Uterus (tissue), 4 donors: ENCODE measurements around the gene MIDN. TPM values are rescaled to one million over a fixed set of nuclear protein-coding genes. Genes with fewer than 3 reads are reported as not detected.

Experiments
- DNase-seq, 2 donors: peaks; one replicate each; pipeline ENCODE4 v3.0.0-alpha.2; 2019 to 2020
- H3K27ac ChIP-seq, 2 donors: fragments of 200-600 bp; sonication (generic); 1 replicate in 1 of 2; 2 replicates in 1 of 2; pipeline ENCODE4 v1.5.1; 2016 to 2018
- H3K27me3 ChIP-seq, 2 donors: fragments of 200-600 bp; sonication (generic); one replicate each; pipeline ENCODE4 v1.5.1; 2018 to 2019; ENCODE audit warnings: control low read depth in 1 of 2
- H3K36me3 ChIP-seq, 2 donors: fragments of 200-600 bp; sonication (generic); one replicate each; pipeline ENCODE4 v1.5.1; 2019; ENCODE audit warnings: control low read depth in 1 of 2
- H3K4me1 ChIP-seq, 2 donors: fragments of 200-600 bp; sonication (generic); one replicate each; pipeline ENCODE4 v1.5.1; 2018 to 2019; ENCODE audit warnings: control low read depth in 1 of 2
- H3K4me3 ChIP-seq, 2 donors: fragments of 200-600 bp; sonication (generic); 1 replicate in 1 of 2; 2 replicates in 1 of 2; pipeline ENCODE4 v1.5.1; 2018 to 2019; ENCODE audit warnings: mild to moderate bottlenecking in 1 of 2
- H3K9me3 ChIP-seq, 2 donors: fragments of 200-600 bp; sonication (generic); one replicate each; pipeline ENCODE4 v1.5.1; 2019; ENCODE audit warnings: control low read depth in 1 of 2
- CTCF ChIP-seq, 4 experiments: fragments of 200-600 bp in 2 of 4; fragments of 450-650 bp in 2 of 4; sonication (generic) in 2 of 4; IDR thresholded peaks; one replicate each; pipeline ENCODE4 v1.5.1; 2016 to 2019; ENCODE audit warnings: antibody characterized with exemption in 4 of 4, mild to moderate bottlenecking in 2 of 4, moderate library complexity in 1 of 4
- POLR2A ChIP-seq, 2 donors: fragments of 450-650 bp; IDR thresholded peaks; one replicate each; pipeline ENCODE4 v1.6.1; 2016; ENCODE audit warnings: antibody characterized with exemption in 2 of 2, mild to moderate bottlenecking in 1 of 2, moderate library complexity in 1 of 2
- intact Hi-C: fragments of 100-400 bp; cut with DNase I; formaldehyde crosslinking; loops from one replicate; pipeline ENCODE4 v1.15.1; 2023; ENCODE audit warnings: low total_unique reads
- total RNA-seq, 4 donors: library from RNA; depleted of rRNA in 3 of 4; stranded (reverse); fragments of >200 nt in 3 of 4; gene quantifications; one replicate each; pipeline versions ENCODE4 v1.1.0 to v1.2.4, GENCODE V29; 2014 to 2023
- donor health status: DM: yes; HTN: yes; CAD: no.

Gene MIDN
- total RNA-seq, 4 donors from 2014 or later, result 0.77 to 108 (median 15.0) TPM

GRCh38 chr19:1296078-1296477, 47.7 kb downstream of the MIDN start:
- intact Hi-C loops, result no loop called here
- Histone ChIP-seq H3K36me3 (no peaks in the 10 kb centered on the region), H3K27ac (no peak overlapping the region), H3K9me3 (no peaks in the 10 kb centered on the region), H3K27me3 (peaks cover 9 to 19% of the 10 kb centered on the region in 2 donors), H3K4me1 (peaks cover 0 to 8% of the 10 kb centered on the region in 2 donors), H3K4me3 (no peak overlapping the region)
- TF ChIP-seq POLR2A (IDR thresholded peaks at IDR 0.05) (no peak), CTCF (IDR thresholded peaks at IDR 0.05) (no peak)
- DNase-seq, result no peak

GRCh38 chr19:1296575-1297271, 48.3 kb downstream of the MIDN start:
- Histone ChIP-seq H3K36me3 (no peaks in the 10 kb centered on the region), H3K9me3 (no peaks in the 10 kb centered on the region), H3K4me3 (no peak overlapping the region), H3K27ac (no peak overlapping the region), H3K4me1 (peaks cover 0 to 8% of the 10 kb centered on the region in 2 donors), H3K27me3 (peaks cover 9 to 19% of the 10 kb centered on the region in 2 donors)
- intact Hi-C loops, result no loop called here
- no peak for TF ChIP-seq CTCF (IDR thresholded peaks at IDR 0.05)
- TF ChIP-seq POLR2A (IDR thresholded peaks at IDR 0.05), result no peak
- no peak for DNase-seq

- no peak for DNase-seq
- intact Hi-C loops, result no loop called here
- Histone ChIP-seq H3K27ac (no peak overlapping the region), H3K9me3 (no peaks in the 10 kb centered on the region), H3K36me3 (no peaks in the 10 kb centered on the region), H3K4me3 (no peak overlapping the region), H3K27me3 (peaks cover 0 to 19% of the 10 kb centered on the region in 2 donors), H3K4me1 (peaks cover 0 to 8% of the 10 kb centered on the region in 2 donors)
- TF ChIP-seq POLR2A (IDR thresholded peaks at IDR 0.05) (no peak), CTCF (IDR thresholded peaks at IDR 0.05) (no peak)
Observed at GRCh38 chr19:1298235-1298634, 49.9 kb downstream of the MIDN start.

- H3K27me3 ChIP-seq, result peaks cover 0 to 8% of the 10 kb centered on the region in 2 donors
- no peak overlapping the region for H3K27ac ChIP-seq
- no peak for DNase-seq
- no peak for TF ChIP-seq CTCF (IDR thresholded peaks at IDR 0.05)
- TF ChIP-seq POLR2A (IDR thresholded peaks at IDR 0.05), result no peak
- no peak overlapping the region for H3K4me3 ChIP-seq
- intact Hi-C loops, result no loop called here
- H3K4me1 ChIP-seq, result peaks cover 0 to 8% of the 10 kb centered on the region in 2 donors
- H3K9me3 ChIP-seq, result no peaks in the 10 kb centered on the region
- no peaks in the 10 kb centered on the region for H3K36me3 ChIP-seq
Observed at GRCh38 chr19:1299801-1300200, 51.4 kb downstream of the MIDN start.

- H3K9me3 ChIP-seq, result no peaks in the 10 kb centered on the region
- no peak for TF ChIP-seq CTCF (IDR thresholded peaks at IDR 0.05)
- no peak for DNase-seq
- H3K4me1 ChIP-seq, result no peaks in the 10 kb centered on the region
- H3K27ac ChIP-seq, result no peak overlapping the region
- no peaks in the 10 kb centered on the region for H3K36me3 ChIP-seq
- no peaks in the 10 kb centered on the region for H3K27me3 ChIP-seq
- intact Hi-C loops, result no loop called here
- no peak overlapping the region for H3K4me3 ChIP-seq
Observed at GRCh38 chr19:1300744-1301490, 52.5 kb downstream of the MIDN start.
